ENCODE measurements around the gene OR56B1.

The OR56B1 gene

GRCh38 chr11:5737091-5737490 lies 843 bp downstream of the OR56B1 start:
- Histone ChIP-seq H3K4me3 (ENCODE audit: low read length) (no peak overlapping the region), H3K4me1 (ENCODE audit: insufficient read depth, low read length) (no peaks in the 10 kb centered on the region), H3K27ac (ENCODE audit: low read length) (no peak overlapping the region), H3K9me3 (ENCODE audit: insufficient read depth, low read depth, low read length) (no peaks in the 10 kb centered on the region), H3K9ac (ENCODE audit: low read depth, low read length) (no peak overlapping the region), H3K27me3 (ENCODE audit: insufficient read depth, low read length) (no peaks in the 10 kb centered on the region), H3K36me3 (ENCODE audit: insufficient read depth, low read depth, low read length) (no peaks in the 10 kb centered on the region)

GRCh38 chr11:5737670-5738392 lies 1.6 kb downstream of the OR56B1 start:
- no peaks in the 10 kb centered on the region for H3K4me1 ChIP-seq (ENCODE audit: insufficient read depth, low read length)
- H3K27me3 ChIP-seq (ENCODE audit: insufficient read depth, low read length): no peaks in the 10 kb centered on the region
- H3K36me3 ChIP-seq (ENCODE audit: insufficient read depth, low read depth, low read length): no peaks in the 10 kb centered on the region
- H3K27ac ChIP-seq (ENCODE audit: low read length): no peak overlapping the region
- no peak overlapping the region for H3K9ac ChIP-seq (ENCODE audit: low read depth, low read length)
- H3K4me3 ChIP-seq (ENCODE audit: low read length): no peak overlapping the region
- no peaks in the 10 kb centered on the region for H3K9me3 ChIP-seq (ENCODE audit: insufficient read depth, low read depth, low read length)

- H3K9ac ChIP-seq (ENCODE audit: low read depth, low read length): no peak overlapping the region
- H3K9me3 ChIP-seq (ENCODE audit: insufficient read depth, low read depth, low read length): no peaks in the 10 kb centered on the region
- H3K27me3 ChIP-seq (ENCODE audit: insufficient read depth, low read length): no peaks in the 10 kb centered on the region
- H3K27ac ChIP-seq (ENCODE audit: low read length): no peak overlapping the region
- no peaks in the 10 kb centered on the region for H3K36me3 ChIP-seq (ENCODE audit: insufficient read depth, low read depth, low read length)
- H3K4me3 ChIP-seq (ENCODE audit: low read length): no peak overlapping the region
- no peaks in the 10 kb centered on the region for H3K4me1 ChIP-seq (ENCODE audit: insufficient read depth, low read length)
Observed at GRCh38 chr11:5738431-5738830, 2.2 kb downstream of the OR56B1 start.

- Histone ChIP-seq H3K9ac (ENCODE audit: low read depth, low read length) (no peak overlapping the region), H3K4me1 (ENCODE audit: insufficient read depth, low read length) (no peaks in the 10 kb centered on the region), H3K4me3 (ENCODE audit: low read length) (no peak overlapping the region), H3K27ac (ENCODE audit: low read length) (no peak overlapping the region), H3K9me3 (ENCODE audit: insufficient read depth, low read depth, low read length) (no peaks in the 10 kb centered on the region), H3K36me3 (ENCODE audit: insufficient read depth, low read depth, low read length) (no peaks in the 10 kb centered on the region), H3K27me3 (ENCODE audit: insufficient read depth, low read length) (no peaks in the 10 kb centered on the region)
Observed at GRCh38 chr11:5746614-5747013, 10.4 kb downstream of the OR56B1 start.

GRCh38 chr11:5749836-5750235 lies 13.6 kb downstream of the OR56B1 start:
- no peak overlapping the region for H3K27ac ChIP-seq (ENCODE audit: low read length)
- H3K9ac ChIP-seq (ENCODE audit: low read depth, low read length): no peak overlapping the region
- no peak overlapping the region for H3K4me3 ChIP-seq (ENCODE audit: low read length)
- H3K27me3 ChIP-seq (ENCODE audit: insufficient read depth, low read length): no peaks in the 10 kb centered on the region
- H3K36me3 ChIP-seq (ENCODE audit: insufficient read depth, low read depth, low read length): no peaks in the 10 kb centered on the region
- H3K4me1 ChIP-seq (ENCODE audit: insufficient read depth, low read length): no peaks in the 10 kb centered on the region
- H3K9me3 ChIP-seq (ENCODE audit: insufficient read depth, low read depth, low read length): no peaks in the 10 kb centered on the region

- H3K36me3 ChIP-seq (ENCODE audit: insufficient read depth, low read depth, low read length): no peaks in the 10 kb centered on the region
- no peaks in the 10 kb centered on the region for H3K27me3 ChIP-seq (ENCODE audit: insufficient read depth, low read length)
- H3K9ac ChIP-seq (ENCODE audit: low read depth, low read length): no peak within 1 kb of the TSS
- no peaks in the 10 kb centered on the region for H3K4me1 ChIP-seq (ENCODE audit: insufficient read depth, low read length)
- H3K27ac ChIP-seq (ENCODE audit: low read length): no peak within 1 kb of the TSS
- no peak within 1 kb of the TSS for H3K4me3 ChIP-seq (ENCODE audit: low read length)
- H3K9me3 ChIP-seq (ENCODE audit: insufficient read depth, low read depth, low read length): no peaks in the 10 kb centered on the region
Observed at GRCh38 chr11:5753943-5754342, 17.7 kb downstream of the OR56B1 start, which contains the start of gene OR52N4. TSS of gene OR52N4 (plus strand) at chr11:5754243. CDS start at chr11:5754741, 498 bp downstream.

GRCh38 chr11:5767056-5767455 lies 30.8 kb downstream of the OR56B1 start:
- no peaks in the 10 kb centered on the region for H3K36me3 ChIP-seq (ENCODE audit: insufficient read depth, low read depth, low read length)
- no peak overlapping the region for H3K4me3 ChIP-seq (ENCODE audit: low read length)
- no peak overlapping the region for H3K9ac ChIP-seq (ENCODE audit: low read depth, low read length)

GRCh38 chr11:5783255-5783654 lies 47.0 kb downstream of the OR56B1 start, which contains the start of gene OR52N5:
TSS of gene OR52N5 (minus strand) at chr11:5783355. CDS start at chr11:5778634, 4,721 bp downstream.
- no peaks in the 10 kb centered on the region for H3K4me1 ChIP-seq (ENCODE audit: insufficient read depth, low read length)
- no peaks in the 10 kb centered on the region for H3K27me3 ChIP-seq (ENCODE audit: insufficient read depth, low read length)
- no peak within 1 kb of the TSS for H3K9ac ChIP-seq (ENCODE audit: low read depth, low read length)
- no peaks in the 10 kb centered on the region for H3K36me3 ChIP-seq (ENCODE audit: insufficient read depth, low read depth, low read length)
- H3K4me3 ChIP-seq (ENCODE audit: low read length): no peak within 1 kb of the TSS
- H3K9me3 ChIP-seq (ENCODE audit: insufficient read depth, low read depth, low read length): no peaks in the 10 kb centered on the region
- H3K27ac ChIP-seq (ENCODE audit: low read length): no peak within 1 kb of the TSS

More at GRCh38 chr11:5767056-5767455, 30.8 kb downstream of the OR56B1 start:
- H3K4me1 ChIP-seq (ENCODE audit: insufficient read depth, low read length): no peaks in the 10 kb centered on the region
- no peak overlapping the region for H3K27ac ChIP-seq (ENCODE audit: low read length)
- no peaks in the 10 kb centered on the region for H3K27me3 ChIP-seq (ENCODE audit: insufficient read depth, low read length)
- no peaks in the 10 kb centered on the region for H3K9me3 ChIP-seq (ENCODE audit: insufficient read depth, low read depth, low read length)

Data from iPS-20b (cell line).